ENCODE results near the gene PLXNA4.

DNA sequence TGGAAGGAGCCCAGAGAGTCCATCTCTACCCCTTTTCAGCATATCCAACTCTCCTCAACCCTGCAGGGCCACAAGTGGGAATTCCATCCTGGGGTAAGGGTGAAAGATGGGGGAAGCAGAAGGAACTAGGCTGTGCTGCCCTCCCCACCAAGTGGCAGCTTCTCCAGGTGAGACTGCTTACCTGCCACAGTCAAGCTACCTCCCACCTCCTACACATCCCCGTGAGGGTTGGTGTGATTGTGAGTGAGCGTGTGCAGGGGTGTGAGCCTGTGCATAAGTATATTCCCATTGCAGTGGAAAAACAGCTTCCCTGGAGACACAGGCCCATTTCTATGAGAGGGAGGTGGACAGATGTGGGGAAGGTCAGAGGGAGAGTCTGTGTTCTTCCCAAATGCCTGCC is 376.6 kb downstream of the PLXNA4 start:
- no peak for TF ChIP-seq NFRKB (IDR thresholded peaks at IDR 0.05)
- no peak for TF ChIP-seq SP1 (IDR thresholded peaks at IDR 0.05)
- no peak for TF ChIP-seq FOXM1 (IDR thresholded peaks at IDR 0.05; ENCODE audit: borderline replicate concordance)
